ENCODE measurements around the gene KBTBD13. TPM values are rescaled to one million over a fixed set of nuclear protein-coding genes. Genes with fewer than 3 reads are reported as not detected.
A peak's percentile ranks its signal among the peaks of the same experiment; 100 is the strongest.
"Not testable (repeated sequence)": the region's sequence is repeated elsewhere in the genome, so short reads cannot be mapped to it uniquely, and the experiment has no call there.

KBTBD13 gene
- total RNA-seq, 2 donors from 2014 or later: 0.63 to 3.1 TPM

DNA sequence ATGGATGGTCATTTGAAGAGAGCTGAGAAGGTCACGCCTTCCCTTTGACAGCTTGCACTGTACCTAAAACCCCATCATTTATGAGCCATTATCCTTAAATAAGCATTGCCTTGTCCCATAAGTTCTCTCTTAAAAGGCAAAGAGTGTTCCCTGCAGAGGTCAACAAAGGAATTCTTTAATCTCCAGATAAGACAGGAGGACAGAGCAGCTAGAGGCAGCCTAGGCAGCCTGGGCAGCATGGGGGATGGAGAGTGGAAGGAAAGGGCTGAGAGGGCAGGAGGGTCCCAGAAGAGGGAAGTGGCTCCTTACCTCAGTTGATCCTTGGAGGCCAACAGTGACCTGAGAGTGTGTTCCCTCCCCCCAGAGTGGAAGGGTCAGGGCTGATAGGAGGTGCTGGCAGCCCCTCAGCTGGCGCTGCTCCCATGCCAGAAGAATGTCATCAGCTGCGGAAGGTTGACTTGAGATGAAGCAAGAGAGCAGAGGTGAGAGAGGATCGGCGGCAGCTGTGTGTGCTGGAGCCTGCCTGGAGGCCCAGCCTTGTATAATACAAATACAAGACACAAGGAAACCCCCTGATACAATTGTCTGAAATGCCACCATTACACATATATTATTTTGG lies 12.8 kb downstream of the KBTBD13 start:
- Histone ChIP-seq H3K36me3 (no peaks in the 10 kb centered on the region), H3K9me3 (no peaks in the 10 kb centered on the region), H3K27ac (peak overlapping the region; percentile 96 to 99), H3K4me3 (no peak overlapping the region), H3K27me3 (replicated peaks; ENCODE audit: insufficient read depth) (no peaks in the 10 kb centered on the region), H3K4me1 (ENCODE audit: control insufficient read depth in 1 of 2, low read depth in 2 of 2) (peaks cover 49 to 96% of the 10 kb centered on the region in 2 donors)
- DNase-seq (ENCODE audit: low spot score) (no peak), ATAC-seq (ENCODE audit: insufficient number of reproducible peaks, low FRiP score, low read depth) (no peak)
- TF ChIP-seq, protein P1, sequence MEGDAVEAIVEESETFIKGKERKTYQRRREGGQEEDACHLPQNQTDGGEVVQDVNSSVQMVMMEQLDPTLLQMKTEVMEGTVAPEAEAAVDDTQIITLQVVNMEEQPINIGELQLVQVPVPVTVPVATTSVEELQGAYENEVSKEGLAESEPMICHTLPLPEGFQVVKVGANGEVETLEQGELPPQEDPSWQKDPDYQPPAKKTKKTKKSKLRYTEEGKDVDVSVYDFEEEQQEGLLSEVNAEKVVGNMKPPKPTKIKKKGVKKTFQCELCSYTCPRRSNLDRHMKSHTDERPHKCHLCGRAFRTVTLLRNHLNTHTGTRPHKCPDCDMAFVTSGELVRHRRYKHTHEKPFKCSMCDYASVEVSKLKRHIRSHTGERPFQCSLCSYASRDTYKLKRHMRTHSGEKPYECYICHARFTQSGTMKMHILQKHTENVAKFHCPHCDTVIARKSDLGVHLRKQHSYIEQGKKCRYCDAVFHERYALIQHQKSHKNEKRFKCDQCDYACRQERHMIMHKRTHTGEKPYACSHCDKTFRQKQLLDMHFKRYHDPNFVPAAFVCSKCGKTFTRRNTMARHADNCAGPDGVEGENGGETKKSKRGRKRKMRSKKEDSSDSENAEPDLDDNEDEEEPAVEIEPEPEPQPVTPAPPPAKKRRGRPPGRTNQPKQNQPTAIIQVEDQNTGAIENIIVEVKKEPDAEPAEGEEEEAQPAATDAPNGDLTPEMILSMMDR (IDR thresholded peaks at IDR 0.05): no peak

DNA sequence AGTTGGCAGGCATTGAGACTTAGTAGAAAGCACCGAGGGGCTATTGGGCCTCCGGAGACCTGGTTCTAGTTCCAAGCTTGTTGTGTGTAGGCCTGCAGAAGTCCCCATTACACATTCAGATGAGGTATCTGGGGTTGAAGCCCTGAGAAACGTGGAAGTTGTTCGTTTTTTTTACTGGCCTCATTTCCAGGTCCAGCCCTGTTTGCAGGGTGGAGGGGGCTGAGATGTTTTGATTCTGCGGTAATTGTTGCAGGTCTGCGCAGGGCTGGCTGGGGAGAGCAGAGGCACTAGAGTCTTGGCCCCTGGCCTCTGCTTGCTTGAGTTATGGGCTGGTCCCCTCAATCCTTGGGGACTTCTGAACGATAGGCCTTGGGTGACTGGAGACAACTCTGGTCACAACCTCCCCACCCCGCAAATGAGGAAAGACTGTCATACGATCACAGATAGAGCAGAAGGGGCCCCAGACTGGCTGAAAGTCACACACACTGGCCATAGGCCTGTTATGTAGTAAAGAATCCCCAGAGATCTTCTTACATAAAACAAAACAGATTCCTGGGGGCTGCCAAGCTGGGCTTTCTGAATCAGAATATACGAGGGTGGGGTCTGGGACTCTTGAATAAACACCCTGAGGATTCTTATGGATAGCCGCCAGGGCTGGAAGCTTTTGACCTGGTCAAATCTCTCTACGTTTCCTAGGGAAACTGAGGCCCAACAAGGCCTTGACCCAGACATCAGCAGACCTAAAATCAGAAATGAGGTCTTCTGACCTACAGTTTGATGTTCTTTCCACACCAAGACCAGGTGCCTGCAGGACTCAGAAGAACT lies 15.6 kb downstream of the KBTBD13 start:
- Histone ChIP-seq H3K36me3 (peaks cover under 1% of the 10 kb centered on the region), H3K9me3 (no peaks in the 10 kb centered on the region), H3K4me3 (no peak overlapping the region), H3K27ac (peak overlapping the region; percentile 96 to 99), H3K4me1 (ENCODE audit: control insufficient read depth in 1 of 2, low read depth in 2 of 2) (peaks cover 34 to 89% of the 10 kb centered on the region in 2 donors), H3K27me3 (replicated peaks; ENCODE audit: insufficient read depth) (no peaks in the 10 kb centered on the region)
- no peak for ATAC-seq (ENCODE audit: insufficient number of reproducible peaks, low FRiP score, low read depth)
- TF ChIP-seq, protein P1 (IDR thresholded peaks at IDR 0.05): no peak
- no peak for DNase-seq (ENCODE audit: low spot score)

DNA sequence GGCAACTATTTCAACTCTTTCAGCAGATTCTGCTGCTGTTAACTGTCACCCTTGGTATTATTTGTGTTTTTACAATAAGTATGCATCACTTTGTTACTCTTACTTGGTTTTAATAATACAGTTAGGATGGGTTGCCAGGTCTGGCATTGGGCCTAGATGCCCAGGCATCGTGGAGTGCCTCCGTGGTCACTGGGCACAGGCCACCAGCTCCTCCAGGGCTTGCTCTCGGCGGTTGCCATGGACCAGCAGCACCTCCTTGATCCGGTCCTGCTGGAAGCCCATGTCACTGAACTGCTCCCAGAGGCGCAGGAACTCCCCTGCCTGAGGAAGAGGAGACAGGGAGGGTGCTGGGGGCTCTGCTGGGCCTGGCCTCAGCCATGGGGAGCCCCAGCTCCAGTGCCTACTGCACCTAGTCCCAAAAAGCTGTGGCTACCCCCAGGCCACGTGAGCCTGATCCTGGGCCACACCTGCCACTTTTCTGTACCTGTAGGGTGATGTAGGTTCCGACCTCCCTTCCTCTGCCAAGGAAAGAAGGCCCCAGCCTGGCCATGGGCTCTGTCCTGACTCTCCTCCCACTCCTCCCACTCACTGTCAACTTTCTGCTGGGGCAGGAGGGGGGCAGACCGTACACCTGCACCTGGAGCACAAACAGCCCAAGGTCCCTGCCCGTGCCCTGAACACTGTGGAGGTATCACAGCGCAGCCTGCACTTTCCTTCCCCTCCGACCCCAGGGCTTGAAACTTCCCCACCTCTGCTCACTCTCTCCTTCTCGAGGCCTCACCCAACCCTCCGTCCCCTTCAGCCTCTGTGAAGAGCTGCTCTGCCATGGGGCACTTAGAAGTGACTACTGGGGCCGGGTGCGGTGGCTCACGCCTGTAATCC lies 16.6 kb downstream of the KBTBD13 start:
- H3K9me3 ChIP-seq: no peaks in the 10 kb centered on the region
- H3K4me1 ChIP-seq (ENCODE audit: control insufficient read depth in 1 of 2, low read depth in 2 of 2): peaks cover 27 to 81% of the 10 kb centered on the region in 2 donors

DNA sequence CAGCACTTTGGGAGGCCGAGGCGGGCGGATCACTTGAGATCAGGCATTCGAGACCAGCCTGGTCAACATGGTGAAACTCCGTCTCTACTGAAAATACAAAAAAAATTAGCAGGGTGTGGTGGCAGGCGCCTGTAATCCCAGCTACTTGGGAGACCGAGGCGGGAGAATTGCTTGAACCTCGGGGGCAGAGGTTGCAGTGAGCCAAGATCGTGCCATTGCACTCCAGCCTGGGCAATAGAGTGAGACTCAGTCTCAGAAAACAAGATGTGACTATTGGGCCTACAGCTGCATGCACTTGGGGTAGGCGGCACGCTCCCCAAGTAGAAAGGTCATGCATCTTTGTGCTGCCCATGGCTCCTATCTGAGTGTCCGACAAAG lies 17.2 kb downstream of the KBTBD13 start:
- ATAC-seq (ENCODE audit: insufficient number of reproducible peaks, low FRiP score, low read depth); H3K4me3 ChIP-seq; H3K27me3 ChIP-seq (replicated peaks; ENCODE audit: insufficient read depth); H3K9me3 ChIP-seq; DNase-seq (ENCODE audit: low spot score): not testable (repeated sequence)
- Histone ChIP-seq H3K27ac (peak overlapping the region; percentile 96 to 99), H3K36me3 (peaks cover 15% of the 10 kb centered on the region), H3K4me1 (ENCODE audit: control insufficient read depth in 1 of 2, low read depth in 2 of 2) (peaks cover 22 to 76% of the 10 kb centered on the region in 2 donors)

More for the DNA sequence above, 16.6 kb downstream of the KBTBD13 start:
- TF ChIP-seq, protein P1 (IDR thresholded peaks at IDR 0.05): no peak
- DNase-seq (ENCODE audit: low spot score) (no peak), ATAC-seq (ENCODE audit: insufficient number of reproducible peaks, low FRiP score, low read depth) (no peak)
- H3K27me3 ChIP-seq (replicated peaks; ENCODE audit: insufficient read depth): no peaks in the 10 kb centered on the region
- peaks cover 9% of the 10 kb centered on the region for H3K36me3 ChIP-seq
- no peak overlapping the region for H3K4me3 ChIP-seq
- H3K27ac ChIP-seq: peak overlapping the region; percentile 96 to 99

DNA sequence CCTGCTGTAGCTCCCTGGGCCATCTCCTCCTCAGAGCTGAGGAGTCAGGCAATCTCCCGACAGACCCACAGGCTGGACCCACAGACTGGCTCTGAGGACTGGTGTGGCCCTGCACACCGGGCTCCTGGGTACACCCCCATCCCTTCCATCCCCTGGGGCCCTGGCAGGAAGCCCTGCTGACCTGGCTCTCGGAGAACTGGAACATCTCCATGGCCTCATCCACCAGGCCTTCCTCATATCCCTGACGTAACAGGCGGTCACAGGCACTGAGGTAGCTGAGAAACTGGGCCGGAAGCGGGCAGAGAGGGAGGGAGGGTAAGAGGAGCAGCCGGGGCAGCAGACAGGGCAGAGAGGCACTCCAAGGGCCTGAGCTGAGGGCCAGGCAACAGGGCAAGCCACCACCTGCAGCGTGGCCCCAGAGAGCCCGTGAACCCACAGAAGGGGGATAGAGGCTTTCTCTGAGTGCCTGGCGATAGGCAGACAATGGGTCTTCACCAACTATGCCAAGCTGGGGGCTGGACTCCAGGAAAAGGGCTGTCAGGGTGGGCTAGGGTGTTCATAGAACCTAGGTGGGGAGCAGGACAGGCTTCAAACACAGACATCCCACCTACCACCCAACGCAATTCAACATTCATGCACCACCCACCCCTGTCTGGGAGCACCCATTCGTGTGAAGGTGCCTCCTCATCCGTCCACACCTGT lies 17.9 kb downstream of the KBTBD13 start:
- Histone ChIP-seq H3K27me3 (replicated peaks; ENCODE audit: insufficient read depth) (no peaks in the 10 kb centered on the region), H3K4me3 (no peak overlapping the region), H3K9me3 (no peaks in the 10 kb centered on the region), H3K27ac (peak overlapping the region; percentile 96 to 99), H3K36me3 (peaks cover 21% of the 10 kb centered on the region), H3K4me1 (ENCODE audit: control insufficient read depth in 1 of 2, low read depth in 2 of 2) (peaks cover 16 to 70% of the 10 kb centered on the region in 2 donors)
- DNase-seq (ENCODE audit: low spot score) (no peak), ATAC-seq (ENCODE audit: insufficient number of reproducible peaks, low FRiP score, low read depth) (peak; percentile 1)
- TF ChIP-seq, protein P1 (IDR thresholded peaks at IDR 0.05): no peak

Measured in thoracic aorta (tissue), 2 donors.